Lower leg skin (tissue), 3 donors: ENCODE measurements around the gene SOAT1.

Experiments used
- POLR2A ChIP-seq, 2 donors: fragments of 450-650 bp; IDR thresholded peaks; one replicate each; pipeline ENCODE4 v1.6.1; 2016 to 2017; ENCODE audit warnings: antibody characterized with exemption in 2 of 2, mild to moderate bottlenecking in 1 of 2, moderate library complexity in 1 of 2
- TF ChIP-seq, protein P1 (sequence below), 3 donors: fragments of 450-650 bp; IDR thresholded peaks; one replicate each; pipeline ENCODE4 v1.5.1; 2016; ENCODE audit warnings: antibody characterized with exemption in 3 of 3, mild to moderate bottlenecking in 3 of 3, moderate library complexity in 2 of 3

DNA sequence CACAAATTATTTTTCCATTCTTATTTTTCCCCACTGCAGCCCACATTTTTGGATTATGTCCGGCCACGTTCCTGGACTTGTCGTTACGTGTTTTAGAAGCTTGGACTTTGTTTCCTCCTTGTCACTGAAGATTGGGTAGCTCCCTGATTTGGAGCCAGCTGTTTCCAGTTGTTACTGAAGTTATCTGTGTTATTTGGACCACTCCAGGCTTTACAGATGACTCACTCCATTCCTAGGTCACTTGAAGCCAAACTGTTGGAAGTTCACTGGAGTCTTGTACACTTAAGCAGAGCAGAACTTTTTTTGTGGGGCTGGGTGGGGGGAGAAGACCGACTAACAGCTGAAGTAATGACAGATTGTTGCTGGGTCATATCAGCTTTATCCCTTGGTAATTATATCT, 59.9 kb downstream of the SOAT1 start:
- TF ChIP-seq, protein P1, sequence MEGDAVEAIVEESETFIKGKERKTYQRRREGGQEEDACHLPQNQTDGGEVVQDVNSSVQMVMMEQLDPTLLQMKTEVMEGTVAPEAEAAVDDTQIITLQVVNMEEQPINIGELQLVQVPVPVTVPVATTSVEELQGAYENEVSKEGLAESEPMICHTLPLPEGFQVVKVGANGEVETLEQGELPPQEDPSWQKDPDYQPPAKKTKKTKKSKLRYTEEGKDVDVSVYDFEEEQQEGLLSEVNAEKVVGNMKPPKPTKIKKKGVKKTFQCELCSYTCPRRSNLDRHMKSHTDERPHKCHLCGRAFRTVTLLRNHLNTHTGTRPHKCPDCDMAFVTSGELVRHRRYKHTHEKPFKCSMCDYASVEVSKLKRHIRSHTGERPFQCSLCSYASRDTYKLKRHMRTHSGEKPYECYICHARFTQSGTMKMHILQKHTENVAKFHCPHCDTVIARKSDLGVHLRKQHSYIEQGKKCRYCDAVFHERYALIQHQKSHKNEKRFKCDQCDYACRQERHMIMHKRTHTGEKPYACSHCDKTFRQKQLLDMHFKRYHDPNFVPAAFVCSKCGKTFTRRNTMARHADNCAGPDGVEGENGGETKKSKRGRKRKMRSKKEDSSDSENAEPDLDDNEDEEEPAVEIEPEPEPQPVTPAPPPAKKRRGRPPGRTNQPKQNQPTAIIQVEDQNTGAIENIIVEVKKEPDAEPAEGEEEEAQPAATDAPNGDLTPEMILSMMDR (IDR thresholded peaks at IDR 0.05), result no peak
- no peak for TF ChIP-seq POLR2A (IDR thresholded peaks at IDR 0.05)
